ENCODE data around the gene CMSS1.

The CMSS1 gene

GRCh38 chr3:99910752-99911290 is 93.2 kb downstream of the CMSS1 start:
- no peak for DNase-seq

- DNase-seq: no peak
These were observed 93.8 kb downstream of the CMSS1 start for GRCh38 chr3:99911433-99911832.

GRCh38 chr3:99915906-99916432 is 98.3 kb downstream of the CMSS1 start:
- DNase-seq: no peak

GRCh38 chr3:99918715-99919114 is 101.1 kb downstream of the CMSS1 start:
- DNase-seq: no peak

GRCh38 chr3:99919694-99920093 is 102.0 kb downstream of the CMSS1 start:
- DNase-seq: no peak

GRCh38 chr3:99920481-99921376 is 103.1 kb downstream of the CMSS1 start:
- DNase-seq: no peak

- no peak for DNase-seq
These were observed 103.7 kb downstream of the CMSS1 start for GRCh38 chr3:99921377-99921695.

- no peak for DNase-seq
These were observed 104.3 kb downstream of the CMSS1 start for GRCh38 chr3:99921986-99922385.

- no peak for DNase-seq
These were observed 106.2 kb downstream of the CMSS1 start for GRCh38 chr3:99923873-99924272.

- no peak for DNase-seq
These were observed 108.0 kb downstream of the CMSS1 start for GRCh38 chr3:99925584-99926230.

- no peak for DNase-seq
These were observed 110.2 kb downstream of the CMSS1 start for GRCh38 chr3:99927671-99928457.

GRCh38 chr3:99928771-99929744 is 111.4 kb downstream of the CMSS1 start:
- DNase-seq: no peak

- no peak for DNase-seq
These were observed 112.1 kb downstream of the CMSS1 start for GRCh38 chr3:99929745-99930139.

- no peak for DNase-seq
These were observed 113.4 kb downstream of the CMSS1 start for GRCh38 chr3:99931059-99931458.

GRCh38 chr3:99933971-99934750 is 116.5 kb downstream of the CMSS1 start:
- no peak for DNase-seq

- no peak for DNase-seq
These were observed 117.5 kb downstream of the CMSS1 start for GRCh38 chr3:99934975-99935797.

GRCh38 chr3:99938270-99938911 is 120.7 kb downstream of the CMSS1 start:
- DNase-seq: no peak

- no peak for DNase-seq
These were observed 122.2 kb downstream of the CMSS1 start for GRCh38 chr3:99939876-99940275.

- DNase-seq: no peak
These were observed 122.7 kb downstream of the CMSS1 start for GRCh38 chr3:99940350-99940749.

GRCh38 chr3:99941211-99941610 is 123.5 kb downstream of the CMSS1 start:
- DNase-seq: no peak

All from NCI-H2081 treated with DMSO at 0.1 percent for 48 hours (cell line).